OCI-LY1 (cell line): ENCODE results near the gene ETF1.

Source experiments
- H2AFZ ChIP-seq: fragments of 200-600 bp; sonication (generic), shearing (Covaris generic); 2 replicates; pipeline ENCODE4 v1.6.0; 2014; ENCODE audit warnings: antibody characterized with exemption, mild to moderate bottlenecking, low read length
- H3F3A ChIP-seq: fragments of 200-600 bp; sonication (generic), shearing (Covaris generic); 2 replicates; pipeline ENCODE4 v1.6.0; 2014; ENCODE audit warnings: mild to moderate bottlenecking, antibody characterized with exemption, low read length, moderate library complexity; ENCODE audit not compliant: insufficient read depth
- H3K27ac ChIP-seq: fragments of 200-600 bp; sonication (generic); 2 replicates; pipeline ENCODE4 v1.5.1; 2014; ENCODE audit warnings: low read length, mixed run types, mild to moderate bottlenecking, low read depth; ENCODE audit not compliant: poor library complexity, severe bottlenecking
- H3K27me3 ChIP-seq: fragments of 200-600 bp; sonication (generic); 2 replicates; pipeline ENCODE4 v1.6.0; 2014; ENCODE audit warnings: antibody characterized with exemption, mild to moderate bottlenecking, low read length, moderate library complexity; ENCODE audit not compliant: insufficient read depth
- H3K36me3 ChIP-seq: fragments of 200-600 bp; sonication (generic); 2 replicates; pipeline ENCODE4 v1.6.1; 2014; ENCODE audit warnings: mild to moderate bottlenecking, antibody characterized with exemption, low read length, moderate library complexity, mixed read lengths; ENCODE audit not compliant: insufficient read depth
- H3K4me1 ChIP-seq: fragments of 200-600 bp; sonication (generic); 2 replicates; pipeline ENCODE4 v1.5.1; 2014; ENCODE audit warnings: mild to moderate bottlenecking, low read length, moderate library complexity; ENCODE audit not compliant: insufficient read depth, severe bottlenecking
- H3K4me2 ChIP-seq: fragments of 200-600 bp; sonication (generic), shearing (Covaris generic); 2 replicates; pipeline ENCODE4 v1.6.1; 2014; ENCODE audit warnings: low read length
- H3K4me3 ChIP-seq: fragments of 200-600 bp; sonication (generic); 2 replicates; pipeline ENCODE4 v1.5.1; 2014; ENCODE audit warnings: low read length, low read depth, mild to moderate bottlenecking, mixed read lengths; ENCODE audit not compliant: poor library complexity, severe bottlenecking
- H3K79me2 ChIP-seq: fragments of 200-600 bp; shearing (Covaris generic); 2 replicates; pipeline ENCODE4 v1.6.1; 2016; ENCODE audit warnings: mixed run types, low read length, mixed read lengths; ENCODE audit not compliant: insufficient read depth
- H3K9ac ChIP-seq: fragments of 200-600 bp; sonication (generic), shearing (Covaris generic); 2 replicates; pipeline ENCODE4 v1.6.1; 2014; ENCODE audit warnings: mild to moderate bottlenecking, low read length, mixed read lengths
- H3K9me2 ChIP-seq: fragments of 200-600 bp; sonication (generic), shearing (Covaris generic); 2 replicates; pipeline ENCODE4 v1.6.1; 2014; ENCODE audit warnings: low read depth, mild to moderate bottlenecking, low read length, mixed read lengths
- H3K9me3 ChIP-seq: fragments of 200-600 bp; shearing (Covaris generic); 2 replicates; pipeline ENCODE4 v1.6.1; 2014; ENCODE audit warnings: low read length, mixed read lengths
- H4K20me1 ChIP-seq: fragments of 200-600 bp; sonication (generic), shearing (Covaris generic); 2 replicates; pipeline ENCODE4 v1.6.0; 2016; ENCODE audit warnings: mild to moderate bottlenecking, low read length; ENCODE audit not compliant: insufficient read depth
- EZH2 ChIP-seq: fragments of 200-600 bp; sonication (generic), shearing (Covaris generic); IDR thresholded peaks from 2 replicates; pipeline ENCODE4 v1.8.0; 2017; ENCODE audit warnings: borderline replicate concordance, mixed run types, mild to moderate bottlenecking, antibody characterized with exemption, low read length, moderate library complexity, mixed read lengths
- TF ChIP-seq, protein P1 (sequence below): fragments of 200-600 bp; sonication (generic), shearing (Covaris generic); IDR thresholded peaks from 2 replicates; pipeline ENCODE4 v1.5.1; 2017; ENCODE audit warnings: mild to moderate bottlenecking, antibody characterized with exemption, low read length, moderate library complexity, mixed read lengths

ETF1 gene

DNA sequence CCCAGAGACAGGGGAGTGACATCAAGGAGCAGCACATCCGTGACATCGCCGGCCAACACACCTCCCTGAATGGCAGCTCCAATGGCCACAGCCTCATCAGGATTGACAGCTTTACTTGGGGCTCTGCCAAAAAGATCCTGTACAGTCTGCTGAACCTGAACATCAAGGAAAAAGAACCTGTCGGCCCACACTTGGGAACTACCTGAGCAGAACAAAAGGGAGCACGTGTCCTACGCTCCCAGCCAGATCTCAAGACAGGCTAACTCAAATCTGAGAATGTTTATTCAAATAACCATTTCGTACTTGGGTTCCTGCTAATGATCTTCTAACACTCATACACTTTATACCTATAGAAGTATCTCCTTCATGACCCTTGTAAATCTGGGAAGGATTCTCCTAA is 16.9 kb upstream of the ETF1 start:
- 0 out of 2 replicates have a peak, but pooled peaks cover 10% of the 10 kb centered on the region for H3F3A ChIP-seq
- H3K36me3 ChIP-seq = peaks cover 96% of the 10 kb centered on the region
- H3K4me2 ChIP-seq = no peak overlapping the region
- H3K27ac ChIP-seq = no peak overlapping the region
- H3K9me3 ChIP-seq = no peaks in the 10 kb centered on the region
- H3K4me3 ChIP-seq = no peak overlapping the region
- H3K79me2 ChIP-seq = peaks cover 6% of the 10 kb centered on the region; the same call in 1 of the 2 replicates
- H3K4me1 ChIP-seq = no peaks in the 10 kb centered on the region
- no peaks in the 10 kb centered on the region for H3K9me2 ChIP-seq
- H3K27me3 ChIP-seq = no peaks in the 10 kb centered on the region
- H3K9ac ChIP-seq = no peak overlapping the region
- H2AFZ ChIP-seq = no peak overlapping the region
- TF ChIP-seq, protein P1, sequence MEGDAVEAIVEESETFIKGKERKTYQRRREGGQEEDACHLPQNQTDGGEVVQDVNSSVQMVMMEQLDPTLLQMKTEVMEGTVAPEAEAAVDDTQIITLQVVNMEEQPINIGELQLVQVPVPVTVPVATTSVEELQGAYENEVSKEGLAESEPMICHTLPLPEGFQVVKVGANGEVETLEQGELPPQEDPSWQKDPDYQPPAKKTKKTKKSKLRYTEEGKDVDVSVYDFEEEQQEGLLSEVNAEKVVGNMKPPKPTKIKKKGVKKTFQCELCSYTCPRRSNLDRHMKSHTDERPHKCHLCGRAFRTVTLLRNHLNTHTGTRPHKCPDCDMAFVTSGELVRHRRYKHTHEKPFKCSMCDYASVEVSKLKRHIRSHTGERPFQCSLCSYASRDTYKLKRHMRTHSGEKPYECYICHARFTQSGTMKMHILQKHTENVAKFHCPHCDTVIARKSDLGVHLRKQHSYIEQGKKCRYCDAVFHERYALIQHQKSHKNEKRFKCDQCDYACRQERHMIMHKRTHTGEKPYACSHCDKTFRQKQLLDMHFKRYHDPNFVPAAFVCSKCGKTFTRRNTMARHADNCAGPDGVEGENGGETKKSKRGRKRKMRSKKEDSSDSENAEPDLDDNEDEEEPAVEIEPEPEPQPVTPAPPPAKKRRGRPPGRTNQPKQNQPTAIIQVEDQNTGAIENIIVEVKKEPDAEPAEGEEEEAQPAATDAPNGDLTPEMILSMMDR = no peak
- no peak for TF ChIP-seq EZH2
- H4K20me1 ChIP-seq = no peaks in the 10 kb centered on the region

DNA sequence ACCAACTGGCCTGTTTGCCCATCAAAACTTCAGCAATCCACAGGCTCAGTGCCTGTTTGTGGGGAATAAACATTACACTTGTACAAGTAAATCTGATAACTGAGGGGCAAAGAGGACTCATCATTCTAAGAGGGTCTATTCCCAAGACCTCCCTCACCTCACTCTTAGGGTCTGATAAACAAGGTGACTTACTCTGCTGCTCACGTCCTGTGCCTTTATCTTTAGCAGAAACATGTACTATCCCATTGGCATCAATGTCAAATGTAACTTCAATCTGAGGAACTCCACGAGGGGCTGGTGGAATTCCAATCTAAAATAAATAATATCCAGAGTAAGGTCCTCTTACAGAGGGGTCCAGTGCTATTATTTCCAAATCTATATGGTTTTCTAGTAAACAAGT is 14.6 kb upstream of the ETF1 start:
- Histone ChIP-seq H3K79me2 (no peaks in the 10 kb centered on the region), H3K36me3 (peaks cover 94% of the 10 kb centered on the region), H3K9ac (no peak overlapping the region), H4K20me1 (no peaks in the 10 kb centered on the region), H3K27ac (no peak overlapping the region), H2AFZ (no peak overlapping the region), H3K9me3 (no peaks in the 10 kb centered on the region), H3K9me2 (no peaks in the 10 kb centered on the region), H3K4me2 (no peak overlapping the region), H3F3A (0 out of 2 replicates have a peak, but pooled peaks cover 10% of the 10 kb centered on the region), H3K27me3 (no peaks in the 10 kb centered on the region), H3K4me1 (no peaks in the 10 kb centered on the region), H3K4me3 (no peak overlapping the region)
- TF ChIP-seq, protein P1 = no peak
- no peak for TF ChIP-seq EZH2

DNA sequence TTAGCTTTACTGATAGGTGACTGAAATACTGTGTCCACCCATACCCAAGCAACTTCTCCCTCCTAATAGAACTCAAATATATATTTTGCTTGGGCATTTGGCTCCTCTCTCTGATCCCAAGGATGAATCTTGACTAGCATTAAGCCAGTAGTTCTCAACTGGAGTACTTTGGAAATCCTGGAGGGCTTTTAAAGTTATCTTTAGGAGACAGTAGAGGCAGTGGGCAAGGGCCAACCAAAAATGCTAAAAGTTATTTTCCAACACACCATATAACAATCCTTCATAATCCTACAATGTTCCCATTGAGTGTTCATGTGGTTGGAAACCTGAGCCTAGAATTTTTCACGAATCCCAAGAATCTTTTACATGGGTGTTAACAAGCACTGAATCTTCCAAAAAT is 11.1 kb upstream of the ETF1 start:
- Histone ChIP-seq H2AFZ (no peak overlapping the region), H3K9me3 (no peaks in the 10 kb centered on the region), H3K4me1 (no peaks in the 10 kb centered on the region), H3K36me3 (peaks cover 66% of the 10 kb centered on the region), H3F3A (peaks cover 15% of the 10 kb centered on the region), H3K79me2 (no peaks in the 10 kb centered on the region), H3K4me3 (no peak overlapping the region), H3K4me2 (no peak overlapping the region), H3K9ac (no peak overlapping the region), H4K20me1 (no peaks in the 10 kb centered on the region), H3K27ac (no peak overlapping the region), H3K9me2 (no peaks in the 10 kb centered on the region), H3K27me3 (no peaks in the 10 kb centered on the region)
- TF ChIP-seq EZH2 = no peak
- TF ChIP-seq, protein P1 = no peak
